ENCODE data around the gene PVALEF. TPM values are rescaled to one million over a fixed set of nuclear protein-coding genes. Genes with fewer than 3 reads are reported as not detected.
A peak's percentile ranks its signal among the peaks of the same experiment; 100 is the strongest.
"Not testable (repeated sequence)": the region's sequence is repeated elsewhere in the genome, so short reads cannot be mapped to it uniquely, and the experiment has no call there.

PVALEF gene
- total RNA-seq, 1 donor from 2014 or later, result not detected

DNA sequence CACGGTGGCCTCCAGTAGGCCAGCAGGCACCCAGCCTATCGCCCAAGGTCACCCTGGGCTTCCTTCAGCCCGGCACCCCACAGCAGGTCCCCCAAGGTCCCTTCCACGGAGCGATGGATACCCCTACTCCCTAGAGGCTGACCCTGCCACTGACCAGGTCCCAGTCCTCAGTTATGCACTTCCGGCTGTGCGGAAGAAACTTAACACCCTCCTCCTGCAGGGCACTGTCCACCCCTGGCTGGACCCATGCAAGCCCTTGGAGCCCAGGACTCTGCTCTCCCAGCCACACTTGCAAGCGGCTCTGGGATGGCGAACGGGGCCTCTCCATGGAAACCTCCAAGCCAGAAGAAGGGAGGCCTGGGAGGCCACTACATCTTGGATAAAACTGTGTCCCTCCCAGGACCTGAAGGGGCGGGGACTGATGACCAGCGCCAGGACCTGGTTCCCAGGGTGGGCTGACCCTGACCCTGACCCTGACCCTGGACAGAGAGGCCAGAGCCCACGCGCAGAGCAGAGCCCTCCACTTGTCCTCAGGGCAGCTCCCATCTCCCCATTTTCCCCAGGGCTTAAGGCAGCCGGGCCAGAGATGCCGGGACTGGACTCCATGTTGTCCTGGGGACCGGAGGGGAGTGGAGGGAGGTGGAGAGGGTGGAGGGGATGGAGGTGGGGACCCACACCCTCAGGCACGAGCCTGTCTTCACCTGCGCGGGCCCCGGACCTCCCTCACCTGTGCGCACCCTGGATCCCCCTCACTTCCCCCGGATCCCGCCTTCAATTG lies 56.7 kb downstream of the PVALEF start:
- TF ChIP-seq, protein P1, sequence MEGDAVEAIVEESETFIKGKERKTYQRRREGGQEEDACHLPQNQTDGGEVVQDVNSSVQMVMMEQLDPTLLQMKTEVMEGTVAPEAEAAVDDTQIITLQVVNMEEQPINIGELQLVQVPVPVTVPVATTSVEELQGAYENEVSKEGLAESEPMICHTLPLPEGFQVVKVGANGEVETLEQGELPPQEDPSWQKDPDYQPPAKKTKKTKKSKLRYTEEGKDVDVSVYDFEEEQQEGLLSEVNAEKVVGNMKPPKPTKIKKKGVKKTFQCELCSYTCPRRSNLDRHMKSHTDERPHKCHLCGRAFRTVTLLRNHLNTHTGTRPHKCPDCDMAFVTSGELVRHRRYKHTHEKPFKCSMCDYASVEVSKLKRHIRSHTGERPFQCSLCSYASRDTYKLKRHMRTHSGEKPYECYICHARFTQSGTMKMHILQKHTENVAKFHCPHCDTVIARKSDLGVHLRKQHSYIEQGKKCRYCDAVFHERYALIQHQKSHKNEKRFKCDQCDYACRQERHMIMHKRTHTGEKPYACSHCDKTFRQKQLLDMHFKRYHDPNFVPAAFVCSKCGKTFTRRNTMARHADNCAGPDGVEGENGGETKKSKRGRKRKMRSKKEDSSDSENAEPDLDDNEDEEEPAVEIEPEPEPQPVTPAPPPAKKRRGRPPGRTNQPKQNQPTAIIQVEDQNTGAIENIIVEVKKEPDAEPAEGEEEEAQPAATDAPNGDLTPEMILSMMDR (IDR thresholded peaks at IDR 0.05), result no peak
- H3K27me3 ChIP-seq (ENCODE audit: low read depth), result no peaks in the 10 kb centered on the region
- H3K36me3 ChIP-seq, result peaks cover 4% of the 10 kb centered on the region
- DNase-seq, result no peak
- no peaks in the 10 kb centered on the region for H3K9me3 ChIP-seq
- intact Hi-C loops (cut with DNase I), result no loop called here
- peak; percentile 0 to 4 for ATAC-seq
- H3K4me3 ChIP-seq, result peak overlapping the region; percentile 79
- peak overlapping the region; percentile 31 for H3K27ac ChIP-seq
- H3K4me1 ChIP-seq, result peaks cover 22% of the 10 kb centered on the region

DNA sequence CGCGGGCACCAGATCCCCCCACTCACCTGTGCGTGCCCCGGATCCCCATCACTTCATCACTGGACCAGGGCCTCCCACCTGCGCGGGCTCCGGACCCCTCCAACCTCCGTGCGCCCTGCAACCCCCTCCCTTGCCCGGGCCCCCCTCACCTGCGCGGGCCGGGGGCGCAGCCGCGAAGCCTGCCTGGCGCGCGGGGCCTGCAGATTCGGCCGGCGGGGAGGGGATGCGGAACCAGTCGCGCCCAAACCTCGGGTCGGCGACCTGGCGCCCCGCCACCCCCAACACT lies 57.3 kb downstream of the PVALEF start:
- Histone ChIP-seq H3K36me3 (peaks cover 4% of the 10 kb centered on the region), H3K27ac (peak overlapping the region; percentile 31), H3K4me3 (peak overlapping the region; percentile 79), H3K9me3 (no peaks in the 10 kb centered on the region), H3K4me1 (peaks cover 22% of the 10 kb centered on the region), H3K27me3 (ENCODE audit: low read depth) (no peaks in the 10 kb centered on the region)
- TF ChIP-seq, protein P1 (IDR thresholded peaks at IDR 0.05), result no peak
- intact Hi-C loops (cut with DNase I), result no loop called here
- no peak for DNase-seq
- ATAC-seq, result peak; percentile 1 to 4

DNA sequence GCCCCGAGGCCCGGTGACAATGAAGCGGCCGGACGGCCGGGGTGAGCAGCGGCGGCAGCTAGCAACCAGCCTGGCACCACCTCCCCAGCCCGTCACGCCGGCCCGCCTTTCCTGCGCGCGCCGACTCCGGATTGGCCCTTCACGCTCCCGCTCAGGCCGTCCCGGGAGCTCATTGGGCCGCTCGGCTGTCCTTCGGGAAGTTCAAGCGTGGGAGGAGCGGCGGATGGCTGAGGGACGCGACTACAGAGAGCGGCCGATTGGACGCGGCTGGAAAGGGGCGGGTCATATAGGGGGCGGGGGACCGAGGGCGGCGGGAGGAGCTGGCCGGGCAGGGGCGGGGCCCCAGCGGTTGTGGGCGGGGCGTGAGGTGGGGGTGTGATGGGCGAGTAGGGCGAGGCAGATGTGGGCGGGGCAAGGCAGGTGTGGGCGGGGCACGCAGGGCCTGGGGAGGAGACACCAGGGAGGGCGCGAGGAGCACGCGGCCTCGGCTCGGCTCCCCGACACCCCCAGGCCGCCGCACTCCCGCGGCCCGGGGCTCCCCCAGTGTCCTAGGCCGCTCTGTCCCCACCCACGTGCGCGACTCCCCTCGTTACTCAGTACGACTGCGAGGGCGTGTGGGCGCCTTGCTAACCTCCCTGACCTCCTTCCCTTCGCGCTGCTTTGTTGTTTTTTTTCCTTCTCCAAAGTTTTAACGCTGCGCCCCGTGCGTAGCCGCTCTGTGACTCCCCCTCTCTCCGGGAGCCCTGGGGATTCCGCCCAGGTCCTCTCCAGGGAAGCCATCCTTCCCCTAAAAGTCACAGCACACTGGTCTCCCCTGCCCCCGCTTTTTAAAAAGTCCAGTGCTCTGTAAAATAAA lies 57.8 kb downstream of the PVALEF start, which contains the start of gene CEP131:
CEP131 (minus strand) TSS at position 60 of the 856 bp plus-strand sequence. CDS start 2,909 bp downstream, outside the sequence.
- H3K4me3 ChIP-seq, result peak within 1 kb of the TSS; percentile 79
- intact Hi-C loops (cut with DNase I), result no loop called here
- H3K27me3 ChIP-seq (ENCODE audit: low read depth), result no peaks in the 10 kb centered on the region
- TF ChIP-seq, protein P1 (IDR thresholded peaks at IDR 0.05), result no peak
- H3K4me1 ChIP-seq, result peaks cover 22% of the 10 kb centered on the region
- peak; percentile 98 to 99 for ATAC-seq
- peak within 1 kb of the TSS; percentile 61 for H3K27ac ChIP-seq
- no peaks in the 10 kb centered on the region for H3K9me3 ChIP-seq
- peaks cover 4% of the 10 kb centered on the region for H3K36me3 ChIP-seq
- peak; percentile 99 for DNase-seq

DNA sequence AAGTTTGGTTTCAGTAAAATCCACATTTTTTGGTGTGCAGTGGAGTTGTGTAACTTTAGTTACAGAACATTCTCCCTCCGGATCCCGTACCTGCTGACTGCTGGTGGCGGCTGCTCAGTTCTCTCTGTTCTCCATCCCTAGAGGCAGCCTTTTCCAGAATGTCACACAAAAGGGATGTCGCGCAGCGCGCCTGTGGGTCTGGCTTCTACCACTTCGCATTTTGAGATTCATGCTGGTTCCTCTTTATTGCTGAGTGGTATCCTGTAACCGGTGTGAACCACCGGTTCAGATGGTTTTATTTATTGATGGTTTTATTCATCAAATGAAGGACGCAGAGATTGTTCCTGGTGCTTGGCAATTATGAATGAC lies 58.4 kb downstream of the PVALEF start:
- Histone ChIP-seq H3K27me3 (ENCODE audit: low read depth) (no peaks in the 10 kb centered on the region), H3K4me3 (peak overlapping the region; percentile 79), H3K9me3 (no peaks in the 10 kb centered on the region), H3K4me1 (peaks cover 22% of the 10 kb centered on the region), H3K27ac (peak overlapping the region; percentile 61), H3K36me3 (peaks cover 9% of the 10 kb centered on the region)
- ATAC-seq (no peak), DNase-seq (no peak)
- intact Hi-C loops (cut with DNase I), result no loop called here
- TF ChIP-seq, protein P1 (IDR thresholded peaks at IDR 0.05), result no peak

DNA sequence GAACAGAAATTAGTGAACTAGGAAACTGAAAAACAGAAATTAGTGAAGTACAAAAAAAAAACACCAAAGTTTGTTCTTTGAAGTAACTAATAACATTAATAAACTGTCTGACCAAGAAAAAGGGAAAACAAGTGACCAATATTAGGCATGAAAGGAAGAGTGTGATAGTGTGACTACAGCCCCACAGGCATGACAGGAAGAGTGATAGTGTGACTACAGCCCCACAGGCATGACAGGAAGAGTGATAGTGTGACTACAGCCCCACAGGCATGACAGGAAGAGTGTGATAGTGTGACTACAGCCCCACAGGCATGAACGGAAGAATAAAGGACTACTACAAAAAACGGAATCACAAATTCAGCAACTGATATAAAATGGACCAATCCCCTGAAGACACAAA lies 62.3 kb downstream of the PVALEF start:
- H3K27me3 ChIP-seq (ENCODE audit: low read depth); H3K4me3 ChIP-seq; DNase-seq; H3K27ac ChIP-seq; intact Hi-C loops (cut with DNase I); ATAC-seq; H3K9me3 ChIP-seq: not testable (repeated sequence)
- Histone ChIP-seq H3K36me3 (peaks cover 44% of the 10 kb centered on the region), H3K4me1 (peaks cover 19% of the 10 kb centered on the region)

DNA sequence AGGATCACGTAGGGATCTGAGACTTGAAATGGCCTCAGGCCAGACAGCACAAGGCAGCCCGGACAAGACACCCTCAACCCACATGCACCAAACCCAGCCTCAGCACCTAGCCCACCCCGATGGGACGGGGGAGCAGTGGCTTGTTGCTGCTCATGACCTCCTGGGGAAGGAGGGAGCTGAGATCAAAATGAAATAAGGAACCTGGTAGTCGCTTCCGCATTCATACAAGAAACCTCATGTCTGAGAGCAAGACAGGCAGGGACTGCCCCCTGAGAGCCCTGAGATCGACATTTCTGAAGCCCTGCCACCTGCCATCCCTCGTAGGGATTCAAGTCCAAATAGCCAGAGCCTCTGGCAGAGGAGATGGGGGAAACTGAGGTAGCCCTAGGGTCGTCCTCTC lies 63.1 kb downstream of the PVALEF start:
- no peak for DNase-seq
- intact Hi-C loops (cut with DNase I), result no loop called here
- Histone ChIP-seq H3K9me3 (no peaks in the 10 kb centered on the region), H3K4me3 (no peak overlapping the region), H3K36me3 (peaks cover 52% of the 10 kb centered on the region), H3K27ac (peak overlapping the region; percentile 31), H3K4me1 (peaks cover 16% of the 10 kb centered on the region), H3K27me3 (ENCODE audit: low read depth) (no peaks in the 10 kb centered on the region)
- TF ChIP-seq, protein P1 (IDR thresholded peaks at IDR 0.05), result no peak
- peak in 1 of 2 donors; percentile 13 for ATAC-seq
